ENCODE measurements around the gene H2BK1. TPM values are rescaled to one million over a fixed set of nuclear protein-coding genes. Genes with fewer than 3 reads are reported as not detected.
A peak's percentile ranks its signal among the peaks of the same experiment; 100 is the strongest.

The H2BK1 gene
- total RNA-seq, 1 donor from 2014 or later: not detected

GRCh38 chr7:151249034-151249731 lies 38.9 kb upstream of the H2BK1 start:
- peaks cover 24% of the 10 kb centered on the region for H3K4me1 Mint-ChIP-seq
- H3K4me3 Mint-ChIP-seq: peak overlapping the region; percentile 50
- peaks cover 69% of the 10 kb centered on the region for H3K27me3 Mint-ChIP-seq
- intact Hi-C loops (cut with micrococcal nuclease): loop anchor here (2.0 to 10.0 kb wide), 3 partner anchors 28 to 196 kb away; partner anchors contain the start of gene CRYGN
- peak; percentile 79 for DNase-seq
- no peaks in the 10 kb centered on the region for H3K36me3 Mint-ChIP-seq (ENCODE audit: low read depth)
- H3K9me3 Mint-ChIP-seq: no peaks in the 10 kb centered on the region
- H3K27ac Mint-ChIP-seq: no peak overlapping the region

- peaks cover 62% of the 10 kb centered on the region for H3K27me3 Mint-ChIP-seq
- intact Hi-C loops (cut with micrococcal nuclease): loop anchor here (2.0 to 10.0 kb wide), 3 partner anchors 28 to 196 kb away; partner anchors contain the start of gene CRYGN
These were observed 38.2 kb upstream of the H2BK1 start, which contains the start of gene SMARCD3 for GRCh38 chr7:151248346-151249033. SMARCD3 (minus strand) TSS chr7:151248694; CDS start chr7:151248562, 132 bp downstream.

GRCh38 chr7:151247611-151248345 lies 37.5 kb upstream of the H2BK1 start:
- intact Hi-C loops (cut with micrococcal nuclease): loop anchor here (2.0 to 10.0 kb wide), 3 partner anchors 29 to 197 kb away; partner anchors contain the start of gene CRYGN
- DNase-seq: no peak
- Mint-ChIP-seq H3K4me1 (peaks cover 36% of the 10 kb centered on the region), H3K27me3 (peaks cover 58% of the 10 kb centered on the region), H3K9me3 (no peaks in the 10 kb centered on the region), H3K4me3 (peak overlapping the region; percentile 55), H3K27ac (no peak overlapping the region), H3K36me3 (ENCODE audit: low read depth) (no peaks in the 10 kb centered on the region)

More at GRCh38 chr7:151248346-151249033, 38.2 kb upstream of the H2BK1 start, which contains the start of gene SMARCD3:
- Mint-ChIP-seq H3K4me3 (peak within 1 kb of the TSS; percentile 80), H3K36me3 (ENCODE audit: low read depth) (no peaks in the 10 kb centered on the region), H3K9me3 (no peaks in the 10 kb centered on the region), H3K4me1 (peaks cover 31% of the 10 kb centered on the region), H3K27ac (no peak within 1 kb of the TSS)
- DNase-seq: peak; percentile 70

- Mint-ChIP-seq H3K27me3 (peaks cover 51% of the 10 kb centered on the region), H3K4me1 (peaks cover 36% of the 10 kb centered on the region), H3K36me3 (ENCODE audit: low read depth) (no peaks in the 10 kb centered on the region), H3K9me3 (no peaks in the 10 kb centered on the region), H3K4me3 (peak overlapping the region; percentile 37), H3K27ac (peak overlapping the region; percentile 41)
- DNase-seq: no peak
- intact Hi-C loops (cut with micrococcal nuclease): loop anchor here (10.0 kb wide), 2 partner anchors 122 to 198 kb away; partner anchors contain the start of gene CRYGN
These were observed 36.7 kb upstream of the H2BK1 start for GRCh38 chr7:151246851-151247580.

- Mint-ChIP-seq H3K27ac (no peak overlapping the region), H3K9me3 (no peaks in the 10 kb centered on the region), H3K4me3 (peak overlapping the region; percentile 61)
These were observed 36.0 kb upstream of the H2BK1 start for GRCh38 chr7:151246102-151246850.

GRCh38 chr7:151245360-151246101 lies 35.2 kb upstream of the H2BK1 start:
- no peaks in the 10 kb centered on the region for H3K9me3 Mint-ChIP-seq
- DNase-seq: peak; percentile 91
- H3K27me3 Mint-ChIP-seq: peaks cover 42% of the 10 kb centered on the region
- H3K27ac Mint-ChIP-seq: no peak overlapping the region
- H3K4me3 Mint-ChIP-seq: peak overlapping the region; percentile 70
- no peaks in the 10 kb centered on the region for H3K36me3 Mint-ChIP-seq (ENCODE audit: low read depth)
- intact Hi-C loops (cut with micrococcal nuclease): loop anchor here (1.0 to 10.0 kb wide), 5 partner anchors 19 to 199 kb away; partner anchors contain the start of genes ABCF2 and CRYGN
- H3K4me1 Mint-ChIP-seq: peaks cover 35% of the 10 kb centered on the region

More at GRCh38 chr7:151246102-151246850, 36.0 kb upstream of the H2BK1 start:
- intact Hi-C loops (cut with micrococcal nuclease): loop anchor here (10.0 kb wide), 2 partner anchors 121 to 199 kb away; partner anchors contain the start of gene CRYGN
- Mint-ChIP-seq H3K4me1 (peaks cover 36% of the 10 kb centered on the region), H3K27me3 (peaks cover 50% of the 10 kb centered on the region), H3K36me3 (ENCODE audit: low read depth) (no peaks in the 10 kb centered on the region)
- DNase-seq: no peak

- peaks cover 35% of the 10 kb centered on the region for H3K4me1 Mint-ChIP-seq
- H3K4me3 Mint-ChIP-seq: peak overlapping the region; percentile 70
- H3K36me3 Mint-ChIP-seq (ENCODE audit: low read depth): peaks cover 3% of the 10 kb centered on the region
- intact Hi-C loops (cut with micrococcal nuclease): loop anchor here (1.0 to 10.0 kb wide), 6 partner anchors 12 to 200 kb away; partner anchors contain the start of genes ABCF2 and CRYGN
- DNase-seq: no peak
- no peaks in the 10 kb centered on the region for H3K9me3 Mint-ChIP-seq
- H3K27ac Mint-ChIP-seq: no peak overlapping the region
- peaks cover 36% of the 10 kb centered on the region for H3K27me3 Mint-ChIP-seq
These were observed 34.6 kb upstream of the H2BK1 start for GRCh38 chr7:151244841-151245346.

- Mint-ChIP-seq H3K9me3 (no peaks in the 10 kb centered on the region), H3K4me3 (peak overlapping the region; percentile 70), H3K27me3 (peaks cover 32% of the 10 kb centered on the region), H3K4me1 (peaks cover 34% of the 10 kb centered on the region), H3K27ac (no peak overlapping the region), H3K36me3 (ENCODE audit: low read depth) (peaks cover 5% of the 10 kb centered on the region)
- peak; percentile 89 for DNase-seq
- intact Hi-C loops (cut with micrococcal nuclease): loop anchor here (1.0 to 10.0 kb wide), 5 partner anchors 11 to 200 kb away; partner anchors contain the start of genes ABCF2 and CRYGN
These were observed 34.0 kb upstream of the H2BK1 start for GRCh38 chr7:151244196-151244840.

GRCh38 chr7:151243408-151244195 lies 33.3 kb upstream of the H2BK1 start:
- Mint-ChIP-seq H3K27ac (peak overlapping the region; percentile 63), H3K36me3 (ENCODE audit: low read depth) (peaks cover 5% of the 10 kb centered on the region), H3K4me1 (peaks cover 32% of the 10 kb centered on the region)

GRCh38 chr7:151243045-151243349 lies 32.7 kb upstream of the H2BK1 start:
- DNase-seq: no peak
- Mint-ChIP-seq H3K4me3 (peak overlapping the region; percentile 70), H3K36me3 (ENCODE audit: low read depth) (peaks cover 5% of the 10 kb centered on the region), H3K27me3 (peaks cover 26% of the 10 kb centered on the region), H3K4me1 (peaks cover 29% of the 10 kb centered on the region), H3K27ac (no peak overlapping the region), H3K9me3 (no peaks in the 10 kb centered on the region)
- intact Hi-C loops (cut with micrococcal nuclease): loop anchor here (10.0 kb wide), 2 partner anchors 118 to 202 kb away; partner anchors contain the start of gene CRYGN

More at GRCh38 chr7:151243408-151244195, 33.3 kb upstream of the H2BK1 start:
- intact Hi-C loops (cut with micrococcal nuclease): loop anchor here (1.0 to 10.0 kb wide), 5 partner anchors 10 to 201 kb away; partner anchors contain the start of genes ABCF2 and CRYGN
- no peaks in the 10 kb centered on the region for H3K9me3 Mint-ChIP-seq
- peak; percentile 85 for DNase-seq
- H3K27me3 Mint-ChIP-seq: peaks cover 30% of the 10 kb centered on the region
- peak overlapping the region; percentile 70 for H3K4me3 Mint-ChIP-seq

Data from activated CD4-positive, alpha-beta T cell treated with anti-CD3 and anti-CD28 coated beads, Interleukin-2, amount 10 ng/mL, durations not matched to agents 24 days and 14 days (primary cell).